CD8-positive, alpha-beta memory T cell (primary cell): Measurements from ENCODE around the gene TMEM259. TPM values are rescaled to one million over a fixed set of nuclear protein-coding genes. Genes with fewer than 3 reads are reported as not detected.

Experiments used
- CTCF ChIA-PET: fragments of 350-600 bp; sonication (Branson Sonifier 250); formaldehyde crosslinking; loops from one replicate; lab custom pipeline; 2021; ENCODE audit warnings: antibody characterized with exemption; lab: Charles Lee
- POLR2A ChIA-PET: fragments of 350-600 bp; sonication (Branson Sonifier 250); formaldehyde crosslinking; loops from one replicate; lab custom pipeline; 2021; ENCODE audit warnings: antibody characterized with exemption; lab: Charles Lee
- DNase-seq, 5 donors: peaks; one replicate each; pipeline versions ENCODE4 v3.0.0 to v3.0.0-alpha.2; 2020 to 2022; ENCODE audit warnings: mixed read lengths in 1 of 5
- H3K27ac ChIP-seq: one replicate; pipeline ENCODE4 v1.7.0; 2013; ENCODE audit warnings: low read depth, mild to moderate bottlenecking, low read length, moderate library complexity
- H3K27me3 ChIP-seq: 2 replicates; pipeline ENCODE4 v1.7.0; 2013; ENCODE audit warnings: low read length, mild to moderate bottlenecking; ENCODE audit not compliant: insufficient read depth, poor library complexity, severe bottlenecking
- H3K36me3 ChIP-seq: 2 replicates; pipeline ENCODE4 v1.7.0; 2013; ENCODE audit warnings: mild to moderate bottlenecking, low read length, moderate library complexity; ENCODE audit not compliant: insufficient read depth
- H3K4me1 ChIP-seq: 2 replicates; pipeline ENCODE4 v1.7.0; 2013; ENCODE audit warnings: mild to moderate bottlenecking, low read length, moderate library complexity; ENCODE audit not compliant: insufficient read depth
- H3K4me3 ChIP-seq: 2 replicates; pipeline ENCODE4 v1.7.0; 2013; ENCODE audit warnings: mild to moderate bottlenecking, low read length
- H3K9me3 ChIP-seq: 2 replicates; pipeline ENCODE4 v1.7.0; 2013; ENCODE audit warnings: mild to moderate bottlenecking, low read length
- H3K27ac Mint-ChIP-seq, 8 donors: one replicate each; pipeline ENCODE4 v1.8.0; 2020 to 2021; ENCODE audit warnings: mixed read lengths in 8 of 8, mild to moderate bottlenecking in 6 of 8, inconsistent platforms in 3 of 8, moderate library complexity in 3 of 8
- H3K27me3 Mint-ChIP-seq, 2 donors: one replicate each; pipeline ENCODE4 v1.8.0; 2020 to 2021; ENCODE audit warnings: mixed read lengths in 2 of 2, mild to moderate bottlenecking in 1 of 2, moderate library complexity in 1 of 2
- H3K36me3 Mint-ChIP-seq, 3 donors: one replicate each; pipeline ENCODE4 v1.8.0; 2020 to 2021; ENCODE audit warnings: mixed read lengths in 3 of 3, inconsistent platforms in 1 of 3, mild to moderate bottlenecking in 1 of 3
- H3K4me1 Mint-ChIP-seq, 3 donors: one replicate each; pipeline ENCODE4 v1.8.0; 2020 to 2021; ENCODE audit warnings: mixed read lengths in 3 of 3, inconsistent platforms in 1 of 3, mild to moderate bottlenecking in 1 of 3
- H3K4me3 Mint-ChIP-seq, 7 donors: one replicate each; pipeline ENCODE4 v1.8.0; 2020 to 2021; ENCODE audit warnings: mixed read lengths in 7 of 7, mild to moderate bottlenecking in 6 of 7, moderate library complexity in 4 of 7, inconsistent platforms in 2 of 7
- H3K9me3 Mint-ChIP-seq, 5 donors: one replicate each; pipeline ENCODE4 v1.8.0; 2020 to 2022; ENCODE audit warnings: mixed read lengths in 5 of 5, mild to moderate bottlenecking in 3 of 5, moderate library complexity in 2 of 5, inconsistent platforms in 1 of 5
- polyA plus RNA-seq: library from polyadenylated mRNA; unstranded; fragments of 300-500 nt; fragmentation: Illumina TruSeq; gene quantifications from one replicate; pipeline ENCODE4 v1.2.3, GENCODE V29; 2021
- total RNA-seq, 2 experiments: library from RNA; stranded (reverse); gene quantifications; one replicate each; pipeline ENCODE4 v1.2.3, GENCODE V29; 2021

The TMEM259 gene
- total and polyA plus RNA-seq, 3 experiments from 2014 or later = 84.6 to 157 (median 151) TPM

DNA sequence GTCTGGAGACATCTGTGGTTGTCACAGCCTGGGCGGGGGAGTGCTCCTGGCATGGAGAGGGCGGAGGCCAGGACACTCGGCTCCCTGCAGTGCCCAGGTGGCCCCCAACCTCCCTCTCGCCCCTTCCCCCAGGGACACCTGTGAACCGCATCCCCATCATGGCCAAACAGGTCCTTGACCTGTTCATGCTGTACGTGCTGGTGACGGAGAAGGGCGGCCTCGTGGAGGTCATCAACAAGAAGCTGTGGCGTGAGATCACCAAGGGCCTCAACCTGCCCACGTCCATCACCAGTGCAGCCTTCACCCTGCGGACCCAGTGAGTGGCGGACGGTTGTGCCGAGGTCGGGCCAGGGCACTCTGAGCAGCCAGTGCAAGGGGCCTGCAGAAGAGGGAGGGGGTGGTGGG lies 56.8 kb downstream of the TMEM259 start:
- peaks cover 3% of the 10 kb centered on the region for H3K36me3 ChIP-seq
- Mint-ChIP-seq H3K36me3 (peaks cover 0 to 28% (median 5%) of the 10 kb centered on the region in 3 donors), H3K27me3 (no peaks in the 10 kb centered on the region)

DNA sequence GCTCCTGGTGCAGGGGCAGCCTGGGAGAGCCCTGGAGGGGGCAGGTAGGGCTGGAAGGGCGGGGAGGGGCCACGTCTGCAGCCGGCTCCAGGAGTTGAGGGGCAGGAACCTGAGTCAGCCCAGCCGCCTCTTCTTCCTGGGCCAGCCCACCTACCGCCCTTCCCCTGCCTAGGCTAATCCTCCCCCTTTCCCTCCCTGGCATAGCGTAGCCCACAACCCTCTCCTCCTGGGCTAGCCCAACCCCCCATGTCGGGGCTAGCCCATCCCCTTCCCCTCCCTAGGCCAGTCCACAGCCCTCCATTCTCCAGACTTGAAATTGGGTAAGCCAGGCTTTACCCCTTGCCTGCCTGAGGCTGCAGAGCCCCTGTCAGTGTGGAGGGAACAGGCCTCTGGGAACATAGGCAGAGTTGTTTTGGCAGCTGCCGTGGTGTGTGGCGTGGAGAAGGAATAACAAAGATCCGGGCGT lies 57.4 kb downstream of the TMEM259 start:
- Mint-ChIP-seq H3K4me1 (no peaks in the 10 kb centered on the region), H3K36me3 (peaks cover 0 to 23% (median 5%) of the 10 kb centered on the region in 3 donors), H3K27me3 (no peaks in the 10 kb centered on the region), H3K27ac (no peak overlapping the region), H3K9me3 (no peaks in the 10 kb centered on the region), H3K4me3 (no peak overlapping the region)
- Histone ChIP-seq H3K36me3 (peaks cover 3% of the 10 kb centered on the region), H3K4me3 (no peak overlapping the region), H3K9me3 (no peaks in the 10 kb centered on the region), H3K27me3 (no peaks in the 10 kb centered on the region), H3K4me1 (no peaks in the 10 kb centered on the region), H3K27ac (no peak overlapping the region)
- no peak for DNase-seq
- CTCF ChIA-PET = no interaction called here
- POLR2A ChIA-PET = no interaction called here

More for the DNA sequence above, 56.8 kb downstream of the TMEM259 start:
- Mint-ChIP-seq H3K27ac (no peak overlapping the region), H3K9me3 (no peaks in the 10 kb centered on the region), H3K4me3 (no peak overlapping the region), H3K4me1 (no peaks in the 10 kb centered on the region)
- Histone ChIP-seq H3K4me1 (no peaks in the 10 kb centered on the region), H3K9me3 (no peaks in the 10 kb centered on the region), H3K27me3 (no peaks in the 10 kb centered on the region), H3K27ac (no peak overlapping the region), H3K4me3 (no peak overlapping the region)
- CTCF ChIA-PET = no interaction called here
- POLR2A ChIA-PET = no interaction called here
- DNase-seq = no peak

DNA sequence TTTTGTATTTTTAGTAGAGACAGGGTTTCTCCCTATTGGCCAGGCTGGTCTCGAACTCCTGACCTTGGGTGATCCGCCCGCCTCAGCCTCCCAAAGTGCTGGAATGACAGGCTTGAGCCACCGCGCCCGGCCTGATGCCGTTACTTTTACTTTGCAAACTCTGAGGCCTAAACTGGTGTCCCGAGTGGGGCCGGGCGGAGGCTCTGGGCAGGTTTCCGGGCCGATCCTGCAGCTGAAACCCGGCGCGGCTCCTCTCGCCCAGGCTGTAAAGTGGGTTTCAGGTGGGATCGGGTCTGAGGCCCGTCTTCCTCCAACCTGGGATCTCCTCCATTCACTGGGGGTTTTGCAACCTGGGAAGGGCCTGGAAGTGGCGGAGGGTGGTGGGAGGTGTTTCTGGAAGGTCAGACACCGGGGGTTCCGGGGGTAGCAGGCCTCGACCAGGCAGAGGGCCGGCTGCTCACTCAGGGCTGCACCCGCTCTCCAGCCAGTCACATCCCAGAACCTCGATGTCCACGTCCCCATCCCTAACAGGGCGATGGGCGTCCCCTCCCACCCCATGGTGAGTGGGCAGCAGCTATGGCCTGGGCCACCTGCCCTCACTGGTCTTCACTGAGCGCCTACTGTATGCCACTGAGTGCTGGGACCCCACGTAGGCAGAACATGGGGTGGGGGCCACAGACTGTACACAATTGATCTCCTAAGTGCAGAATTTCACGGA lies 58.1 kb downstream of the TMEM259 start:
- Histone ChIP-seq H3K4me3 (no peak overlapping the region), H3K9me3 (no peaks in the 10 kb centered on the region), H3K36me3 (peaks cover 3% of the 10 kb centered on the region), H3K27ac (no peak overlapping the region), H3K4me1 (no peaks in the 10 kb centered on the region), H3K27me3 (no peaks in the 10 kb centered on the region)
- CTCF ChIA-PET = no interaction called here
- Mint-ChIP-seq H3K9me3 (no peaks in the 10 kb centered on the region), H3K4me1 (no peaks in the 10 kb centered on the region), H3K27me3 (no peaks in the 10 kb centered on the region), H3K36me3 (peaks cover 0 to 19% (median 5%) of the 10 kb centered on the region in 3 donors), H3K27ac (no peak overlapping the region), H3K4me3 (no peak overlapping the region)
- POLR2A ChIA-PET = no interaction called here
- DNase-seq = no peak

DNA sequence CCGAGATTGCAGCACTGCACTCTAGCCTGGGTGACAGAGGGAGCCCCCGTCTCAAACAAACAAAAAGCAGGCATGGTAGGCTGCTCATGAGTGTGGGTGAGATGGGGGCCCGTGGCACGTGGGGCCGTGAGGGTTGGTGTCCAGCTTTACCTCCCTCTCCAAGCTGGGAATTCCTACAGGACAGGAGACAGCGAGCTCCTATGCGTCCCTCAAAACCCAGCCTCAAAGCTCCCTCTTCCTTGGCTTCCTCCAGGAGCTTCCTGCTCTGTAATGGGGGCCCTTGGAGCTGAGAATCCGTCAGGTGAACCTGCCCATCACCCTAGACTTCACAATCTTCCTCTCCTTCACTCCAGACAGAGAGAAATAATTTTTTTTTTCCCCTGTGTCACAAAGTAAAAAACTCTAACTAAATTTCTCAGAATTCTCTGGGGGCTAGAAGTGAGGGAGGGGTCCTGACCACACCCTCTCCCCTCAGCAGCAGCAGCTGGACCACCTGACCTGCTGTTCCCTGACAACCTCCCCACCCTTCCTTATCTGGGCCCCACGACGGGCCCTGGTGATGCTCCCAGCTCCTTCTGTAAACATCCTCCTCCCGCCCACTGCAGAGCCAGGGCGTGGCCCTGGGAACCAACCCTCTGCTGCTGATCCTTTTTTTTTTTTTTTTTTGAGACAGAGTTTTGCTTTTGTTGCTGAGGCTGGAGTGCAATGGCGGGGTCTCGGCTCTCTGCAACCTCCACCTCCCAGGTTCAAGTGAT lies 58.9 kb downstream of the TMEM259 start:
- H3K27me3 Mint-ChIP-seq = no peaks in the 10 kb centered on the region
- no peak for DNase-seq
- no peaks in the 10 kb centered on the region for H3K9me3 Mint-ChIP-seq
- H3K4me3 ChIP-seq = no peak overlapping the region
- ChIA-PET POLR2A (interaction anchor here (0.5 to 0.7 kb wide), 2 partner anchors 16 to 48 kb away, joined by 3 read pairs; no protein-coding TSS in a partner anchor), CTCF (interaction anchor here (1.7 kb wide), 1 partner anchor 98 kb away, joined by 4 read pairs; no protein-coding TSS in a partner anchor)
- peaks cover 0 to 15% (median 4%) of the 10 kb centered on the region in 3 donors for H3K36me3 Mint-ChIP-seq
- H3K27ac Mint-ChIP-seq = no peak overlapping the region
- H3K27me3 ChIP-seq = no peaks in the 10 kb centered on the region
- peak overlapping the region; percentile 16 for H3K27ac ChIP-seq
- no peaks in the 10 kb centered on the region for H3K4me1 ChIP-seq
- H3K9me3 ChIP-seq = no peaks in the 10 kb centered on the region
- no peak overlapping the region for H3K4me3 Mint-ChIP-seq
- peaks cover 3% of the 10 kb centered on the region for H3K36me3 ChIP-seq
- H3K4me1 Mint-ChIP-seq = no peaks in the 10 kb centered on the region

DNA sequence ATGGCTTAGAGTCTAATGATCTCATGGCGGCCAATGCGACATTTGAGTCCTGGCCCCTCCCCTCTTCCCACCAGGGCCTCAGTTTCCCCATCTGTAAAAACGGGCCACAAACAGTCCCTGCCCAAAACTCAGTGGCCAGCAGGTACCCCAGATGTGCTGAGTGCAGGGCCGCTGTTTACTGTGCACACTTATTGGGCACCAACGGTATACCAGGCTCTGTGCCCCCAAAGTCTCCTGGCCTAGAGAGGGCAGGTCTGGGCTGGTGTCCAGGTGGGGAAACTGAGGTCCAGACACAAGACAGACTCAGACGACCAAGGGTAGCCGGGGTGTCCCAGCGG lies 60.4 kb downstream of the TMEM259 start:
- ChIA-PET POLR2A (no interaction called here), CTCF (interaction anchor here (1.7 kb wide), 1 partner anchor 97 kb away, joined by 4 read pairs; no protein-coding TSS in a partner anchor)
- H3K9me3 Mint-ChIP-seq = no peaks in the 10 kb centered on the region
- no peaks in the 10 kb centered on the region for H3K27me3 Mint-ChIP-seq
- Histone ChIP-seq H3K9me3 (no peaks in the 10 kb centered on the region), H3K4me1 (no peaks in the 10 kb centered on the region), H3K27me3 (no peaks in the 10 kb centered on the region), H3K36me3 (peaks cover 3% of the 10 kb centered on the region), H3K27ac (peak overlapping the region; percentile 24), H3K4me3 (no peak overlapping the region)
- H3K4me3 Mint-ChIP-seq = no peak overlapping the region
- H3K36me3 Mint-ChIP-seq = peaks cover 0 to 9% (median 4%) of the 10 kb centered on the region in 3 donors
- H3K4me1 Mint-ChIP-seq = no peaks in the 10 kb centered on the region
- H3K27ac Mint-ChIP-seq = no peak overlapping the region
- no peak for DNase-seq

- no peak overlapping the region for H3K4me3 Mint-ChIP-seq
- Histone ChIP-seq H3K4me1 (no peaks in the 10 kb centered on the region), H3K36me3 (no peaks in the 10 kb centered on the region), H3K4me3 (no peak overlapping the region), H3K9me3 (no peaks in the 10 kb centered on the region), H3K27ac (peak overlapping the region; percentile 24), H3K27me3 (no peaks in the 10 kb centered on the region)
- no peak overlapping the region for H3K27ac Mint-ChIP-seq
- CTCF ChIA-PET = no interaction called here
- no peaks in the 10 kb centered on the region for H3K9me3 Mint-ChIP-seq
- DNase-seq = no peak
- H3K27me3 Mint-ChIP-seq = no peaks in the 10 kb centered on the region
- H3K4me1 Mint-ChIP-seq = no peaks in the 10 kb centered on the region
- peaks cover 0 to 5% (median under 1%) of the 10 kb centered on the region in 3 donors for H3K36me3 Mint-ChIP-seq
- POLR2A ChIA-PET = no interaction called here
Observed at GRCh38 chr19:960020-960419, 60.9 kb downstream of the TMEM259 start.

Other genes with a start within 250 kb of the TMEM259 start
- gene PTBP1, start 223.7 kb downstream of the TMEM259 start, total RNA-seq = 100 to 1,000 TPM; 969 to 978 TPM
- 177 TPM for gene PTBP1, start 223.7 kb downstream of the TMEM259 start, polyA plus RNA-seq
- not detected for gene PLPPR3, start 199.2 kb downstream of the TMEM259 start, total RNA-seq
- gene PLPPR3, start 199.2 kb downstream of the TMEM259 start, polyA plus RNA-seq = not detected
- not detected for gene AZU1, start 193.3 kb downstream of the TMEM259 start, total RNA-seq
- gene AZU1, start 193.3 kb downstream of the TMEM259 start, polyA plus RNA-seq = not detected
- gene PRTN3, start 180.1 kb downstream of the TMEM259 start, total RNA-seq = not detected
- not detected for gene PRTN3, start 180.1 kb downstream of the TMEM259 start, polyA plus RNA-seq
- gene ELANE, start 168.8 kb downstream of the TMEM259 start, total RNA-seq = not detected
- not detected for gene ELANE, start 168.8 kb downstream of the TMEM259 start, polyA plus RNA-seq
- 1 to 10 TPM in 1 of 2 experiments, under 1 TPM in 1; 0.89 to 1.5 TPM for gene CFD, start 161.5 kb downstream of the TMEM259 start, total RNA-seq
- gene CFD, start 161.5 kb downstream of the TMEM259 start, polyA plus RNA-seq = 6.9 TPM
- gene MED16, start 127.9 kb downstream of the TMEM259 start, total RNA-seq = 10 to 100 TPM; 57.4 to 59.4 TPM
- 109 TPM for gene MED16, start 127.9 kb downstream of the TMEM259 start, polyA plus RNA-seq
- not detected for gene RNU6-9, start 127.6 kb downstream of the TMEM259 start, total RNA-seq
- not detected for gene RNU6-9, start 127.6 kb downstream of the TMEM259 start, polyA plus RNA-seq
- 10 to 100 TPM; 60.7 to 65.2 TPM for gene R3HDM4, start 107.9 kb downstream of the TMEM259 start, total RNA-seq
- 197 TPM for gene R3HDM4, start 107.9 kb downstream of the TMEM259 start, polyA plus RNA-seq
- 1 to 10 TPM; 1.2 to 2.3 TPM for gene KISS1R, start 103.8 kb downstream of the TMEM259 start, total RNA-seq
- gene KISS1R, start 103.8 kb downstream of the TMEM259 start, polyA plus RNA-seq = 0.49 TPM
- gene ARID3A, start 95.1 kb downstream of the TMEM259 start, total RNA-seq = 10 to 100 TPM; 12.8 to 15.9 TPM
- 0.49 TPM for gene ARID3A, start 95.1 kb downstream of the TMEM259 start, polyA plus RNA-seq
- 100 to 1,000 TPM; 108 to 133 TPM for gene WDR18, start 36.8 kb downstream of the TMEM259 start, total RNA-seq
- 61.3 TPM for gene WDR18, start 36.8 kb downstream of the TMEM259 start, polyA plus RNA-seq
- gene GRIN3B, start 20.7 kb downstream of the TMEM259 start, total RNA-seq = not detected
- not detected for gene GRIN3B, start 20.7 kb downstream of the TMEM259 start, polyA plus RNA-seq
- gene RNU6-2, start 399 bp upstream of the TMEM259 start, total RNA-seq = not detected
- not detected for gene RNU6-2, start 399 bp upstream of the TMEM259 start, polyA plus RNA-seq
- gene CNN2, start 5.5 kb upstream of the TMEM259 start, total RNA-seq = 10 to 100 TPM; 78.1 to 78.9 TPM
- gene CNN2, start 5.5 kb upstream of the TMEM259 start, polyA plus RNA-seq = 792 TPM
- 10 to 100 TPM; 33.8 to 39.5 TPM for gene ABCA7, start 19.0 kb upstream of the TMEM259 start, total RNA-seq
- gene ABCA7, start 19.0 kb upstream of the TMEM259 start, polyA plus RNA-seq = 14.1 TPM
- gene ARHGAP45, start 46.0 kb upstream of the TMEM259 start, total RNA-seq = 100 to 1,000 TPM; 212 to 220 TPM
- 478 TPM for gene ARHGAP45, start 46.0 kb upstream of the TMEM259 start, polyA plus RNA-seq
- 100 to 1,000 TPM; 270 to 278 TPM for gene POLR2E, start 74.3 kb upstream of the TMEM259 start, total RNA-seq
- gene POLR2E, start 74.3 kb upstream of the TMEM259 start, polyA plus RNA-seq = 249 TPM
- 100 to 1,000 TPM; 222 TPM for gene GPX4, start 82.9 kb upstream of the TMEM259 start, total RNA-seq
- gene GPX4, start 82.9 kb upstream of the TMEM259 start, polyA plus RNA-seq = 373 TPM
- gene SBNO2, start 153.1 kb upstream of the TMEM259 start, total RNA-seq = 10 to 100 TPM; 59.0 to 61.0 TPM
- gene SBNO2, start 153.1 kb upstream of the TMEM259 start, polyA plus RNA-seq = 4.3 TPM
- gene STK11, start 184.7 kb upstream of the TMEM259 start, total RNA-seq = 10 to 100 TPM; 66.9 to 69.7 TPM
- 37.0 TPM for gene STK11, start 184.7 kb upstream of the TMEM259 start, polyA plus RNA-seq
- under 1 TPM; 0.22 to 0.80 TPM for gene CBARP, start 216.9 kb upstream of the TMEM259 start, total RNA-seq
- not detected for gene CBARP, start 216.9 kb upstream of the TMEM259 start, polyA plus RNA-seq
- gene ATP5F1D, start 220.6 kb upstream of the TMEM259 start, total RNA-seq = 100 to 1,000 TPM; 179 to 180 TPM
- gene ATP5F1D, start 220.6 kb upstream of the TMEM259 start, polyA plus RNA-seq = 271 TPM
- gene MIDN, start 227.5 kb upstream of the TMEM259 start, total RNA-seq = 10 to 100 TPM; 39.8 to 45.3 TPM
- gene MIDN, start 227.5 kb upstream of the TMEM259 start, polyA plus RNA-seq = 14.6 TPM
- gene CIRBP, start 248.2 kb upstream of the TMEM259 start, total RNA-seq = 100 to 1,000 TPM; 253 to 258 TPM
- gene CIRBP, start 248.2 kb upstream of the TMEM259 start, polyA plus RNA-seq = 238 TPM